GM19455 (cell line): ENCODE data around the gene LIN7A.

Source experiments
- ATAC-seq: cut with Tn5 transposase; IDR thresholded peaks from one replicate; pipeline ENCODE4 v1.9.1; 2021; ENCODE audit not compliant: unreplicated experiment

Gene LIN7A

GRCh38 chr12:80860928-80861327 lies 76.8 kb downstream of the LIN7A start:
- no peak for ATAC-seq

GRCh38 chr12:80860206-80860605 lies 77.5 kb downstream of the LIN7A start:
- ATAC-seq = no peak

GRCh38 chr12:80858356-80858755 lies 79.4 kb downstream of the LIN7A start:
- ATAC-seq = no peak

GRCh38 chr12:80857311-80857710 lies 80.4 kb downstream of the LIN7A start:
- no peak for ATAC-seq

GRCh38 chr12:80849337-80849736 lies 88.4 kb downstream of the LIN7A start:
- ATAC-seq = no peak

- ATAC-seq = no peak
These were observed 88.9 kb downstream of the LIN7A start for GRCh38 chr12:80848858-80849257.

- ATAC-seq = no peak
These were observed 90.2 kb downstream of the LIN7A start for GRCh38 chr12:80847575-80847974.

GRCh38 chr12:80846952-80847351 lies 90.8 kb downstream of the LIN7A start:
- ATAC-seq = no peak

- no peak for ATAC-seq
These were observed 92.1 kb downstream of the LIN7A start for GRCh38 chr12:80845639-80846038.

- ATAC-seq = no peak
These were observed 93.8 kb downstream of the LIN7A start for GRCh38 chr12:80843969-80844368.

GRCh38 chr12:80838708-80839107 lies 99.0 kb downstream of the LIN7A start:
- no peak for ATAC-seq

- ATAC-seq = no peak
These were observed 99.6 kb downstream of the LIN7A start for GRCh38 chr12:80838024-80838658.

- ATAC-seq = no peak
These were observed 100.3 kb downstream of the LIN7A start for GRCh38 chr12:80837342-80837978.

- ATAC-seq = no peak
These were observed 103.0 kb downstream of the LIN7A start for GRCh38 chr12:80834724-80835123.

GRCh38 chr12:80830533-80831088 lies 107.1 kb downstream of the LIN7A start:
- ATAC-seq = no peak

- no peak for ATAC-seq
These were observed 108.0 kb downstream of the LIN7A start for GRCh38 chr12:80829767-80830166.

GRCh38 chr12:80825506-80825905 lies 112.2 kb downstream of the LIN7A start:
- ATAC-seq = no peak

GRCh38 chr12:80823393-80823792 lies 114.3 kb downstream of the LIN7A start:
- no peak for ATAC-seq

- peak; percentile 50 for ATAC-seq
These were observed 116.2 kb downstream of the LIN7A start for GRCh38 chr12:80821513-80822000.

GRCh38 chr12:80818878-80819277 lies 118.9 kb downstream of the LIN7A start:
- ATAC-seq = no peak

GRCh38 chr12:80815351-80815750 lies 122.4 kb downstream of the LIN7A start:
- ATAC-seq = no peak

GRCh38 chr12:80814453-80814852 lies 123.3 kb downstream of the LIN7A start:
- no peak for ATAC-seq
